Lower leg skin (tissue), 3 donors: Measurements from ENCODE around the gene FGF19.

Experiments
- CTCF ChIP-seq, 3 donors: fragments of 450-650 bp; IDR thresholded peaks; one replicate each; pipeline ENCODE4 v1.5.1; 2016; ENCODE audit warnings: antibody characterized with exemption in 3 of 3, mild to moderate bottlenecking in 3 of 3, moderate library complexity in 2 of 3
- POLR2A ChIP-seq, 2 donors: fragments of 450-650 bp; IDR thresholded peaks; one replicate each; pipeline ENCODE4 v1.6.1; 2016 to 2017; ENCODE audit warnings: antibody characterized with exemption in 2 of 2, mild to moderate bottlenecking in 1 of 2, moderate library complexity in 1 of 2

- TF ChIP-seq CTCF (IDR thresholded peaks at IDR 0.05), result no peak
- no peak for TF ChIP-seq POLR2A (IDR thresholded peaks at IDR 0.05)
Measured at GRCh38 chr11:69666261-69666660, 37.6 kb downstream of the FGF19 start.
